Astrocyte (in vitro differentiated cells and primary cell): ENCODE measurements around the gene IDI1.

Source experiments
- CTCF ChIP-seq: IDR thresholded peaks from 2 replicates; pipeline ENCODE4 v1.5.1; 2011; ENCODE audit warnings: low read depth, mild to moderate bottlenecking, inconsistent platforms, low read length, moderate library complexity; ENCODE audit not compliant: insufficient read depth
- EZH2 ChIP-seq: IDR thresholded peaks from 2 replicates; pipeline ENCODE4 v1.6.1; 2012; ENCODE audit warnings: mild to moderate bottlenecking, low read length, inconsistent platforms; ENCODE audit not compliant: insufficient read depth

GRCh38 chr10:1026578-1026977, 22.3 kb downstream of the IDI1 start:
- TF ChIP-seq CTCF (no peak), EZH2 (no peak)
